ENCODE data around the gene TRPV2. TPM values are rescaled to one million over a fixed set of nuclear protein-coding genes. Genes with fewer than 3 reads are reported as not detected.
A peak's percentile ranks its signal among the peaks of the same experiment; 100 is the strongest.

Gene TRPV2
- total and polyA plus RNA-seq, 9 of the 15 experiments (the other 6 are each of a cell fraction or from before 2014, with no cell fraction given), result 10.0 to 97.5 (median 30.3) TPM

DNA sequence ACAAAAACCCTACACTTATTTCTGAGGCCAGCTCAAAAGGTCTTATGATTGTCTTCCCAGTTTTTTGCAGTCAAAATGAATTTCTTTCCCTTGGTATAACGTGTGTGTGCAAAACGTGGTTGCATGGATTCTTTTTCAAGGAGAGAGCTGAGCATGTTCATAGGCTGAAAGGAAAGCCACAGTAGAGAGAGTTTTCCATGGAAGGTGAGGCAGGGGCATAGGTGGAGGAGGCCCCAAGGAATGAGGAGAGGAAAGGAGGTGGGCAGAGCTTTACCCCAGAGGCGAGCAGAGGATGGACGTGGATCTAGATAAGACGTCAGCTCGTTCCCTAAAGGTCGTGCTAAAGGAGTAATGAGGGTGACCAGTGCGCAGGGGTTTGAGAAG is 22.8 kb downstream of the TRPV2 start (continued):
- no peak for TF ChIP-seq MYBL2 (IDR thresholded peaks at IDR 0.05; ENCODE audit: low read depth)
- no peak for TF ChIP-seq MYBL2 (CRISPR knock-in tag; IDR thresholded peaks at IDR 0.05; ENCODE audit: borderline replicate concordance)
- no peak for TF ChIP-seq PYGO2 (tag; IDR thresholded peaks at IDR 0.05)
- no peak for TF ChIP-seq HDAC1 (IDR thresholded peaks at IDR 0.05)
- no peak for TF ChIP-seq ZNF124 (CRISPR knock-in tag; IDR thresholded peaks at IDR 0.05)
- TF ChIP-seq OTX1 (CRISPR knock-in tag; IDR thresholded peaks at IDR 0.05), result peak; percentile 72; the same call in 1 of the 2 replicates
- TF ChIP-seq ZFP30 (CRISPR knock-in tag; IDR thresholded peaks at IDR 0.05; ENCODE audit: borderline replicate concordance), result no peak
- TF ChIP-seq ZNF507 (tag; conservative IDR thresholded peaks at IDR 0.05), result no peak
- TF ChIP-seq RHOXF2B (CRISPR knock-in tag; conservative IDR thresholded peaks at IDR 0.05), result 0 out of 2 replicates have a peak, but pooled peaks have one; percentile 68
- TF ChIP-seq POLR2B (IDR thresholded peaks at IDR 0.05; ENCODE audit: low read depth, partially characterized antibody), result peak; percentile 65
- 0 out of 2 replicates have a peak, but pooled peaks have one; percentile 31 for TF ChIP-seq ZBTB40 (IDR thresholded peaks at IDR 0.05)
- no peak for TF ChIP-seq ZBTB40 (CRISPR knock-in tag; IDR thresholded peaks at IDR 0.05)
- no peak for TF ChIP-seq ZBTB9 (CRISPR knock-in tag; IDR thresholded peaks at IDR 0.05)
- TF ChIP-seq ZNF134 (CRISPR knock-in tag; conservative IDR thresholded peaks at IDR 0.05), result no peak
- TF ChIP-seq PHTF2 (CRISPR knock-in tag; IDR thresholded peaks at IDR 0.05), result no peak
- TF ChIP-seq, protein P1, sequence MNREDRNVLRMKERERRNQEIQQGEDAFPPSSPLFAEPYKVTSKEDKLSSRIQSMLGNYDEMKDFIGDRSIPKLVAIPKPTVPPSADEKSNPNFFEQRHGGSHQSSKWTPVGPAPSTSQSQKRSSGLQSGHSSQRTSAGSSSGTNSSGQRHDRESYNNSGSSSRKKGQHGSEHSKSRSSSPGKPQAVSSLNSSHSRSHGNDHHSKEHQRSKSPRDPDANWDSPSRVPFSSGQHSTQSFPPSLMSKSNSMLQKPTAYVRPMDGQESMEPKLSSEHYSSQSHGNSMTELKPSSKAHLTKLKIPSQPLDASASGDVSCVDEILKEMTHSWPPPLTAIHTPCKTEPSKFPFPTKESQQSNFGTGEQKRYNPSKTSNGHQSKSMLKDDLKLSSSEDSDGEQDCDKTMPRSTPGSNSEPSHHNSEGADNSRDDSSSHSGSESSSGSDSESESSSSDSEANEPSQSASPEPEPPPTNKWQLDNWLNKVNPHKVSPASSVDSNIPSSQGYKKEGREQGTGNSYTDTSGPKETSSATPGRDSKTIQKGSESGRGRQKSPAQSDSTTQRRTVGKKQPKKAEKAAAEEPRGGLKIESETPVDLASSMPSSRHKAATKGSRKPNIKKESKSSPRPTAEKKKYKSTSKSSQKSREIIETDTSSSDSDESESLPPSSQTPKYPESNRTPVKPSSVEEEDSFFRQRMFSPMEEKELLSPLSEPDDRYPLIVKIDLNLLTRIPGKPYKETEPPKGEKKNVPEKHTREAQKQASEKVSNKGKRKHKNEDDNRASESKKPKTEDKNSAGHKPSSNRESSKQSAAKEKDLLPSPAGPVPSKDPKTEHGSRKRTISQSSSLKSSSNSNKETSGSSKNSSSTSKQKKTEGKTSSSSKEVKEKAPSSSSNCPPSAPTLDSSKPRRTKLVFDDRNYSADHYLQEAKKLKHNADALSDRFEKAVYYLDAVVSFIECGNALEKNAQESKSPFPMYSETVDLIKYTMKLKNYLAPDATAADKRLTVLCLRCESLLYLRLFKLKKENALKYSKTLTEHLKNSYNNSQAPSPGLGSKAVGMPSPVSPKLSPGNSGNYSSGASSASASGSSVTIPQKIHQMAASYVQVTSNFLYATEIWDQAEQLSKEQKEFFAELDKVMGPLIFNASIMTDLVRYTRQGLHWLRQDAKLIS (CRISPR knock-in tag; IDR thresholded peaks at IDR 0.05), result no peak
